HCT116 (cell line): ENCODE results near the gene CHN1. TPM values are rescaled to one million over a fixed set of nuclear protein-coding genes. Genes with fewer than 3 reads are reported as not detected.

Source experiments
- ATAC-seq: fragments of 200-7000 bp; cut with Tn5 transposase; 2 replicates; pipeline ENCODE4 v1.9.1; 2020; ENCODE audit warnings: mild to moderate bottlenecking, moderate library complexity
- BruUV-seq: library from RNA; stranded (reverse); fragments of 400-500 nt; replicated peaks from 2 replicates; lab custom pipeline; 2021; lab: Mats Ljungman, UMichigan
- CTCF ChIA-PET: fragments of 300-600 bp; sonication (Branson Sonifier 250); formaldehyde crosslinking; loops from one replicate; lab custom pipeline; 2021; ENCODE audit warnings: antibody characterized with exemption; lab: Charles Lee
- POLR2A ChIA-PET: fragments of 300-600, 350-600 bp; sonication (Branson Sonifier 250); formaldehyde crosslinking; loops from one replicate; lab custom pipeline; 2021; ENCODE audit warnings: antibody characterized with exemption; lab: Charles Lee
- RAD21 ChIA-PET, 2 experiments: fragments of 300-600 bp; sonication (Branson Sonifier 250); formaldehyde crosslinking; loops; one replicate each; lab custom pipeline; 2023; ENCODE audit warnings: low total read pairs in 2 of 2; ENCODE audit not compliant: uncharacterized antibody in 2 of 2, unreplicated experiment in 2 of 2, low non-redundant PET in 1 of 2; lab: Charles Lee
- DNase-seq: peaks from one replicate; pipeline ENCODE4 v3.0.0-alpha.2; 2010; ENCODE audit warnings: low read depth, low spot score
- H2AFZ ChIP-seq: fragments of 200-600 bp; shearing (Covaris generic), sonication (generic); 2 replicates; pipeline ENCODE4 v1.6.1; 2017; ENCODE audit warnings: low read depth, mixed run types, mixed read lengths, antibody characterized with exemption, low read length; ENCODE audit not compliant: poor library complexity, severe bottlenecking
- H3K27ac ChIP-seq: 2 replicates; pipeline ENCODE4 v1.5.1; 2012; ENCODE audit warnings: low read depth, low read length
- H3K27me3 ChIP-seq: fragments of 200-600 bp; sonication (generic); 2 replicates; pipeline ENCODE4 v1.6.1; 2016; ENCODE audit warnings: mixed run types, low read length, mixed read lengths; ENCODE audit not compliant: insufficient read depth
- H3K36me3 ChIP-seq, 2 experiments: fragments of 200-500 bp in 1 of 2; fragments of 200-600 bp in 1 of 2; sonication (Bioruptor generic) in 1 of 2; sonication (generic) in 1 of 2; 2 replicates each; pipeline versions ENCODE4 v1.5.1 to v1.6.1; 2014 to 2016; ENCODE audit warnings: low read length in 2 of 2, inconsistent platforms in 1 of 2, mixed read lengths in 1 of 2, mixed run types in 1 of 2; ENCODE audit not compliant: insufficient read depth in 2 of 2, control insufficient read depth in 1 of 2
- H3K4me1 ChIP-seq, 2 experiments: fragments of 200-600 bp in 1 of 2; sonication (generic) in 1 of 2; 2 replicates each; pipeline versions ENCODE4 v1.5.1 to v1.6.1; 2012 to 2017; ENCODE audit warnings: low read length in 2 of 2, inconsistent platforms in 1 of 2, mild to moderate bottlenecking in 1 of 2, mixed read lengths in 1 of 2, mixed run types in 1 of 2, moderate library complexity in 1 of 2; ENCODE audit not compliant: insufficient read depth in 2 of 2, control insufficient read depth in 1 of 2
- H3K4me2 ChIP-seq: fragments of 200-600 bp; sonication (generic); 2 replicates; pipeline ENCODE4 v1.6.1; 2017; ENCODE audit warnings: mixed run types, low read length, mixed read lengths
- H3K4me3 ChIP-seq, 2 experiments: fragments of 200-600 bp in 1 of 2; sonication (generic) in 1 of 2; replicated peaks in 1 of 2; 2 replicates each; pipeline ENCODE4 v1.5.1; 2011 to 2016; ENCODE audit warnings: low read length in 2 of 2, control low read depth in 1 of 2, low read depth in 1 of 2, mild to moderate bottlenecking in 1 of 2, mixed read lengths in 1 of 2, mixed run types in 1 of 2
- H3K79me2 ChIP-seq: fragments of 200-600 bp; sonication (generic); 2 replicates; pipeline ENCODE4 v1.6.1; 2017; ENCODE audit warnings: mild to moderate bottlenecking, mixed run types, low read length, moderate library complexity, mixed read lengths; ENCODE audit not compliant: insufficient read depth
- H3K9ac ChIP-seq: fragments of 200-600 bp; sonication (generic); 2 replicates; pipeline ENCODE4 v1.6.1; 2016; ENCODE audit warnings: low read length, mixed read lengths
- H3K9me2 ChIP-seq: fragments of 200-600 bp; sonication (generic), shearing (Covaris generic); 2 replicates; pipeline ENCODE4 v1.6.1; 2017; ENCODE audit warnings: mixed run types, mild to moderate bottlenecking, moderate library complexity; ENCODE audit not compliant: insufficient read depth
- H3K9me3 ChIP-seq, 2 experiments: fragments of 200-500 bp in 1 of 2; fragments of 200-600 bp in 1 of 2; sonication (Bioruptor generic) in 1 of 2; sonication (generic) in 1 of 2; 2 replicates each; pipeline ENCODE4 v1.6.1; 2014 to 2017; ENCODE audit warnings: low read length in 2 of 2, mixed read lengths in 2 of 2, inconsistent platforms in 1 of 2, low read depth in 1 of 2, mild to moderate bottlenecking in 1 of 2, mixed run types in 1 of 2, moderate library complexity in 1 of 2; ENCODE audit not compliant: control insufficient read depth in 1 of 2, insufficient read depth in 1 of 2
- H4K20me1 ChIP-seq: fragments of 200-600 bp; sonication (generic), shearing (Covaris generic); 2 replicates; pipeline ENCODE4 v1.6.1; 2017; ENCODE audit warnings: mixed run types, mild to moderate bottlenecking, moderate library complexity; ENCODE audit not compliant: insufficient read depth
- ATF3 ChIP-seq: IDR thresholded peaks from 2 replicates; pipeline ENCODE4 v1.6.1; 2012
- CEBPB ChIP-seq: IDR thresholded peaks from 2 replicates; pipeline ENCODE4 v1.6.1; 2012; ENCODE audit warnings: low read depth
- CTCF ChIP-seq, 3 experiments: fragments of 200-600 bp in 1 of 3; sonication (generic) in 1 of 3; IDR thresholded peaks in 2 of 3; conservative IDR thresholded peaks in 1 of 3; 2 replicates each; pipeline ENCODE4 v1.5.1; 2012 to 2017; ENCODE audit warnings: low read depth in 2 of 3, low read length in 2 of 3, antibody characterized with exemption in 1 of 3, borderline replicate concordance in 1 of 3, control low read depth in 1 of 3, mild to moderate bottlenecking in 1 of 3, mixed read lengths in 1 of 3, mixed run types in 1 of 3, moderate library complexity in 1 of 3; ENCODE audit not compliant: insufficient read depth in 1 of 3
- EGR1 ChIP-seq: IDR thresholded peaks from 2 replicates; pipeline ENCODE4 v1.6.1; 2012; ENCODE audit warnings: low read depth
- EZH2 ChIP-seq: fragments of 200-600 bp; sonication (generic); IDR thresholded peaks from 2 replicates; pipeline ENCODE4 v1.6.1; 2017; ENCODE audit warnings: antibody characterized with exemption, mixed run types
- EZH2phosphoT487 ChIP-seq: fragments of 200-600 bp; IDR thresholded peaks from 2 replicates; pipeline ENCODE4 v1.6.1; 2018; ENCODE audit warnings: antibody characterized with exemption, borderline replicate concordance
- FOSL1 ChIP-seq: IDR thresholded peaks from 2 replicates; pipeline ENCODE4 v1.6.1; 2012; ENCODE audit warnings: low read depth
- JUND ChIP-seq: IDR thresholded peaks from 2 replicates; pipeline ENCODE4 v1.6.1; 2012
- POLR2A ChIP-seq: IDR thresholded peaks from 2 replicates; pipeline ENCODE4 v1.7.0; 2011; ENCODE audit warnings: borderline replicate concordance; ENCODE audit not compliant: insufficient read depth, insufficient read length; ENCODE audit errors: extremely low read depth
- RAD21 ChIP-seq: IDR thresholded peaks from 2 replicates; pipeline ENCODE4 v1.6.1; 2012; ENCODE audit warnings: low read depth, mild to moderate bottlenecking
- REST ChIP-seq: IDR thresholded peaks from 2 replicates; pipeline ENCODE4 v1.6.1; 2012; ENCODE audit warnings: low read depth
- SIN3A ChIP-seq: IDR thresholded peaks from 2 replicates; pipeline ENCODE4 v1.6.1; 2012; ENCODE audit warnings: low read depth
- SRF ChIP-seq: IDR thresholded peaks from 2 replicates; pipeline ENCODE4 v1.6.1; 2012; ENCODE audit warnings: low read depth
- YY1 ChIP-seq: IDR thresholded peaks from 2 replicates; pipeline ENCODE4 v1.6.1; 2011; ENCODE audit warnings: low read length, low read depth, moderate library complexity, mild to moderate bottlenecking; ENCODE audit not compliant: insufficient replicate concordance; ENCODE audit errors: extremely low read depth
- ZBTB33 ChIP-seq: IDR thresholded peaks from 2 replicates; pipeline ENCODE4 v1.6.1; 2011; ENCODE audit warnings: mild to moderate bottlenecking, low read length, moderate library complexity; ENCODE audit not compliant: insufficient replicate concordance; ENCODE audit errors: extremely low read depth
- ZFX ChIP-seq: fragments of 450-650 bp; IDR thresholded peaks from 2 replicates; pipeline ENCODE4 v1.6.1; 2017
- ZNF274 ChIP-seq: fragments of 200-500 bp; sonication (Bioruptor generic); IDR thresholded peaks from 2 replicates; pipeline ENCODE4 v1.6.1; 2014; ENCODE audit warnings: mild to moderate bottlenecking, low read depth, low read length, inconsistent platforms
- intact Hi-C: fragments of 100-400 bp; cut with micrococcal nuclease; formaldehyde crosslinking; loops from 2 replicates; pipeline ENCODE4 v1.10.0; 2022
- total RNA-seq: library from RNA; stranded (reverse); gene quantifications from one replicate; pipeline ENCODE4 v1.2.1, GENCODE V29; 2021; ENCODE audit not compliant: unreplicated experiment

The CHN1 gene
- total RNA-seq, 1 experiment from 2014 or later, result 3.6 TPM

GRCh38 chr2:174839662-174840061 lies 165.5 kb downstream of the CHN1 start:
- DNase-seq (no peak), ATAC-seq (no peak)
- TF ChIP-seq JUND (no peak), ZFX (no peak), SRF (no peak), REST (no peak), ZBTB33 (no peak), POLR2A (no peak), CTCF (IDR thresholded peaks at IDR 0.05 in 2 of 3, conservative IDR thresholded peaks at IDR 0.05 in 1 of 3; ENCODE audit: borderline replicate concordance in 1 of 3, insufficient read depth in 1 of 3, low read depth in 2 of 3, low read length in 2 of 3) (no peak), YY1 (no peak), RAD21 (no peak), EGR1 (no peak), FOSL1 (no peak), CEBPB (no peak), ATF3 (no peak), ZNF274 (no peak), EZH2phosphoT487 (no peak), EZH2 (no peak), SIN3A (no peak)
- Histone ChIP-seq H3K27ac (no peak overlapping the region), H3K36me3 (no peaks in the 10 kb centered on the region), H3K9me2 (no peaks in the 10 kb centered on the region), H3K79me2 (no peaks in the 10 kb centered on the region), H3K27me3 (no peaks in the 10 kb centered on the region), H3K4me2 (no peak overlapping the region), H3K9ac (no peak overlapping the region), H4K20me1 (no peaks in the 10 kb centered on the region), H3K4me3 (no peak overlapping the region), H3K4me1 (peaks cover 0 to 5% of the 10 kb centered on the region in 2 experiments; a peak in 1 of 4 replicates), H2AFZ (no peak overlapping the region), H3K9me3 (no peaks in the 10 kb centered on the region)
- RAD21 ChIA-PET, result no interaction called here
- BruUV-seq, result no TSS peak
- POLR2A ChIA-PET, result no interaction called here
- intact Hi-C loops, result no loop called here
- CTCF ChIA-PET, result no interaction called here
